ENCODE data around the gene STAC2. TPM values are rescaled to one million over a fixed set of nuclear protein-coding genes. Genes with fewer than 3 reads are reported as not detected.

STAC2 gene
- polyA plus RNA-seq, 1 experiment, result not detected

DNA sequence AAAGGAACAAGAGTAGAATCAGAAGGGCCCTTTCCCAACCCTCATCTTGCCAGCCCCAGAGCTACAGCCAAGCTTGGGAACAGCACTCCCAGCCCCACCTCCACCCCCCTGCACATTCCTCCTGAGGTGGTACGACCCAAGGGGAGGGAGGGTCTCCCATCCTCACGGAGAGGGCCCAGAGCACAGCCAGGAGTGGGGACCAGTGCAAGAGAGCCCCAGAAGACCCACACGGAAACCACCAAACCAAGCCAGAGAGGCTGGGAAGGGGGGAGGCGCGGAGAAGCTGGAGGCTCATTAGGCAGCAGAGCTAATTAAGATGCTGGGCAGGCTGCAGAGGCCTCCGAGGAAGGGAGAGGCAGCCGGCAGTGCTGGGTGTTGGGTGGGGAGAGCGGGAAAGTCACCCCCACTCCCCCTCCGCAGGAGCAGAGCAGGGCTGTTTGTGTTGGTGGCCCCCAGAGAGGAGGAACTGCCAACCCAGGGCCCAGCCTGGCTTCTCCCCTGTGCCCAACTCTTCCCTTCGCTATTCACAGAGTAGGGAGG, 30.7 kb downstream of the STAC2 start:
- CTCF ChIA-PET, result interaction anchor here (0.7 to 4.7 kb wide), 9 partner anchors 9 to 210 kb away, joined by 3 to 26 read pairs (median 5); no protein-coding TSS in a partner anchor
- H3K4me3 ChIP-seq (ENCODE audit: low read depth, low read length), result no peak overlapping the region
- H3K27me3 ChIP-seq (ENCODE audit: control insufficient read depth, insufficient read depth, low read length), result no peaks in the 10 kb centered on the region
- DNase-seq (ENCODE audit: low read depth), result no peak
- H3K36me3 ChIP-seq (ENCODE audit: control insufficient read depth, insufficient read depth, low read length), result peaks cover 20% of the 10 kb centered on the region
- TF ChIP-seq, protein P1, sequence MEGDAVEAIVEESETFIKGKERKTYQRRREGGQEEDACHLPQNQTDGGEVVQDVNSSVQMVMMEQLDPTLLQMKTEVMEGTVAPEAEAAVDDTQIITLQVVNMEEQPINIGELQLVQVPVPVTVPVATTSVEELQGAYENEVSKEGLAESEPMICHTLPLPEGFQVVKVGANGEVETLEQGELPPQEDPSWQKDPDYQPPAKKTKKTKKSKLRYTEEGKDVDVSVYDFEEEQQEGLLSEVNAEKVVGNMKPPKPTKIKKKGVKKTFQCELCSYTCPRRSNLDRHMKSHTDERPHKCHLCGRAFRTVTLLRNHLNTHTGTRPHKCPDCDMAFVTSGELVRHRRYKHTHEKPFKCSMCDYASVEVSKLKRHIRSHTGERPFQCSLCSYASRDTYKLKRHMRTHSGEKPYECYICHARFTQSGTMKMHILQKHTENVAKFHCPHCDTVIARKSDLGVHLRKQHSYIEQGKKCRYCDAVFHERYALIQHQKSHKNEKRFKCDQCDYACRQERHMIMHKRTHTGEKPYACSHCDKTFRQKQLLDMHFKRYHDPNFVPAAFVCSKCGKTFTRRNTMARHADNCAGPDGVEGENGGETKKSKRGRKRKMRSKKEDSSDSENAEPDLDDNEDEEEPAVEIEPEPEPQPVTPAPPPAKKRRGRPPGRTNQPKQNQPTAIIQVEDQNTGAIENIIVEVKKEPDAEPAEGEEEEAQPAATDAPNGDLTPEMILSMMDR (IDR thresholded peaks at IDR 0.05; ENCODE audit: insufficient read depth, low read depth, low read length), result no peak
- POLR2A ChIA-PET, result no interaction called here

DNA sequence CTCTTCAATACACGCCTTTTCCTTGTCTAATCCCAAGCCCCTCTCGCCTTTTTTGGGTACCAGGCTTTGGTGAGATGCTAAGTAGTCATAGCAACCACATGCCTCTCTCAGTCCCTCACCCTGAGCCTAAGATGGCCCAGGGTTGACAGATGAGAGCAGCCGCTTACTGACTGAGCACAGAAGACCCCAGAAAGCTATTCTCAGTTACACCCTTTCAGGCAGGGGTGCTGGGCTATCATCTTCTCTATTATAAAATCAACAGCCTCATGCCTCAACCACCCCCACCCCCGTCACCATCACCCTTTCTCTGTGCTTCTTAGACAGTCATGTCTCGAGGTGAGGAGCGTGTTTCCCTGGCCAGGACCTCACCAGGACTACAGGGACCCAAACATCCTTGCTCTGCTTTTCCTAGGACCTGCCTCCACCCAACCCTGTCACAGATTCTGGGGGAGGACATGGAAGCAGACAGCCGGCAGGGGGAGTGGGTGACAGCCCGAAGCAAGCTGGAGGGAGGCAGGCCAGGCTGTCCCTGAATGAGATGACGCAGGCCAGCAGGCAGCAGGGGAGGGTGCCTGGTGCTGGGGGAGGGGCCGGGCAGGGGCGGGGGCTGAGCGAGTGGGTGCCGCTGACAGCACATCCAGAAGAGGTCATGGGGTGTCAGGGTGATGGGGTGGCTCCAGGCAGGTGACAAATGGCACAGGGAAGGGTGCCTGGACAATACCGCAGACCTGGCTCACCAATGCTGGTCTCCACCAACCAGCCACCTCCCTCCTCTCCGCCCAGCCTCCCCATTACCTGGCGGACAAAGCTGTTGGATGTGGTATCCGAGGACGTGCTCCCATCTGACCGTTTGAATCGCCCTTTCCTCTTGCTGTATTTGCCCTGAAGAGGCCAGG, 31.4 kb downstream of the STAC2 start:
- H3K27me3 ChIP-seq (ENCODE audit: control insufficient read depth, insufficient read depth, low read length), result no peaks in the 10 kb centered on the region
- CTCF ChIA-PET, result interaction anchor here (0.7 to 4.7 kb wide), 9 partner anchors 8 to 209 kb away, joined by 3 to 26 read pairs (median 5); no protein-coding TSS in a partner anchor
- H3K36me3 ChIP-seq (ENCODE audit: control insufficient read depth, insufficient read depth, low read length), result peaks cover 20% of the 10 kb centered on the region
- POLR2A ChIA-PET, result no interaction called here
- TF ChIP-seq, protein P1 (IDR thresholded peaks at IDR 0.05; ENCODE audit: insufficient read depth, low read depth, low read length), result peak; percentile 65
- no peak for DNase-seq (ENCODE audit: low read depth)
- no peak overlapping the region for H3K4me3 ChIP-seq (ENCODE audit: low read depth, low read length)

GRCh38 chr17:39193346-39193745, 32.4 kb downstream of the STAC2 start:
- no peak for DNase-seq (ENCODE audit: low read depth)
- Histone ChIP-seq H3K36me3 (ENCODE audit: control insufficient read depth, insufficient read depth, low read length) (peaks cover 20% of the 10 kb centered on the region), H3K27me3 (ENCODE audit: control insufficient read depth, insufficient read depth, low read length) (no peaks in the 10 kb centered on the region), H3K4me3 (ENCODE audit: low read depth, low read length) (no peak overlapping the region)
- POLR2A ChIA-PET, result no interaction called here
- TF ChIP-seq, protein P1 (IDR thresholded peaks at IDR 0.05; ENCODE audit: insufficient read depth, low read depth, low read length), result no peak
- CTCF ChIA-PET, result interaction anchor here (1.8 to 4.7 kb wide), 3 partner anchors 19 to 52 kb away, joined by 4 to 26 read pairs (median 25); no protein-coding TSS in a partner anchor

GRCh38 chr17:39192901-39193300, 32.8 kb downstream of the STAC2 start:
- TF ChIP-seq, protein P1 (IDR thresholded peaks at IDR 0.05; ENCODE audit: insufficient read depth, low read depth, low read length), result no peak
- ChIA-PET POLR2A (no interaction called here), CTCF (interaction anchor here (0.7 to 4.7 kb wide), 4 partner anchors 13 to 52 kb away, joined by 4 to 26 read pairs (median 14); no protein-coding TSS in a partner anchor)
- no peak overlapping the region for H3K4me3 ChIP-seq (ENCODE audit: low read depth, low read length)
- DNase-seq (ENCODE audit: low read depth), result no peak
- H3K27me3 ChIP-seq (ENCODE audit: control insufficient read depth, insufficient read depth, low read length), result no peaks in the 10 kb centered on the region
- peaks cover 20% of the 10 kb centered on the region for H3K36me3 ChIP-seq (ENCODE audit: control insufficient read depth, insufficient read depth, low read length)

All from BJ (cell line).